HG03442 (cell line): ENCODE data around the gene ANGPTL7.
"Not testable (repeated sequence)": the region's sequence is repeated elsewhere in the genome, so short reads cannot be mapped to it uniquely, and the experiment has no call there.

Source experiments
- ATAC-seq: cut with Tn5 transposase; IDR thresholded peaks from one replicate; pipeline ENCODE4 v1.9.1; 2021; ENCODE audit warnings: mild to moderate bottlenecking, moderate library complexity; ENCODE audit not compliant: unreplicated experiment

ANGPTL7 gene

GRCh38 chr1:11188858-11189451 lies at the start of gene ANGPTL7:
Gene ANGPTL7, plus strand, starts transcription at chr1:11189355. Its CDS starts 225 bp downstream, at chr1:11189580.
- no peak for ATAC-seq

GRCh38 chr1:11142618-11143391 lies 46.4 kb upstream of the ANGPTL7 start:
- ATAC-seq, result no peak

- no peak for ATAC-seq
Measured at GRCh38 chr1:11143401-11143800, 45.8 kb upstream of the ANGPTL7 start.

GRCh38 chr1:11143907-11144306 lies 45.2 kb upstream of the ANGPTL7 start:
- ATAC-seq, result no peak

- ATAC-seq, result no peak
Measured at GRCh38 chr1:11144570-11145256, 44.4 kb upstream of the ANGPTL7 start.

- ATAC-seq, result no peak
Measured at GRCh38 chr1:11145741-11146140, 43.4 kb upstream of the ANGPTL7 start.

GRCh38 chr1:11147197-11147770 lies 41.9 kb upstream of the ANGPTL7 start:
- no peak for ATAC-seq

- ATAC-seq, result no peak
Measured at GRCh38 chr1:11150326-11150725, 38.8 kb upstream of the ANGPTL7 start.

- ATAC-seq, result no peak
Measured at GRCh38 chr1:11151114-11151513, 38.0 kb upstream of the ANGPTL7 start.

GRCh38 chr1:11151826-11152612 lies 37.1 kb upstream of the ANGPTL7 start:
- no peak for ATAC-seq

- no peak for ATAC-seq
Measured at GRCh38 chr1:11152755-11153154, 36.4 kb upstream of the ANGPTL7 start.

- no peak for ATAC-seq
Measured at GRCh38 chr1:11153184-11153583, 36.0 kb upstream of the ANGPTL7 start.

GRCh38 chr1:11156441-11156840 lies 32.7 kb upstream of the ANGPTL7 start:
- ATAC-seq, result no peak

GRCh38 chr1:11156963-11157362 lies 32.2 kb upstream of the ANGPTL7 start:
- ATAC-seq, result no peak

GRCh38 chr1:11157394-11157793 lies 31.8 kb upstream of the ANGPTL7 start:
- no peak for ATAC-seq

- no peak for ATAC-seq
Measured at GRCh38 chr1:11157867-11158266, 31.3 kb upstream of the ANGPTL7 start.

GRCh38 chr1:11158291-11158690 lies 30.9 kb upstream of the ANGPTL7 start:
- no peak for ATAC-seq

- no peak for ATAC-seq
Measured at GRCh38 chr1:11158720-11159321, 30.3 kb upstream of the ANGPTL7 start.

- ATAC-seq, result not testable (repeated sequence)
Measured at GRCh38 chr1:11162752-11163151, 26.4 kb upstream of the ANGPTL7 start.

- ATAC-seq, result not testable (repeated sequence)
Measured at GRCh38 chr1:11166744-11167143, 22.4 kb upstream of the ANGPTL7 start.
